Panc1 (cell line): ENCODE data around the gene ABCA1. TPM values are rescaled to one million over a fixed set of nuclear protein-coding genes. Genes with fewer than 3 reads are reported as not detected.

Experiments
- ATAC-seq: fragments of 200-7000 bp; cut with Tn5 transposase; 2 replicates; pipeline ENCODE4 v1.9.1; 2020; ENCODE audit warnings: mild to moderate bottlenecking, moderate library complexity
- BruUV-seq: library from RNA; stranded (reverse); fragments of 400-500 nt; replicated peaks from 2 replicates; lab custom pipeline; 2021; lab: Mats Ljungman, UMichigan
- CTCF ChIA-PET: fragments of 300-600 bp; sonication (Branson Sonifier 250); formaldehyde crosslinking; loops from one replicate; lab custom pipeline; 2022; ENCODE audit warnings: antibody characterized with exemption; lab: Charles Lee
- POLR2A ChIA-PET: fragments of 300-600 bp; sonication (Branson Sonifier 250); formaldehyde crosslinking; loops from one replicate; lab custom pipeline; 2022; ENCODE audit warnings: antibody characterized with exemption; lab: Charles Lee
- DNase-seq: peaks from one replicate; pipeline ENCODE4 v3.0.0-alpha.2; 2010; ENCODE audit warnings: low read depth, low spot score
- H3K27ac ChIP-seq: 2 replicates; pipeline ENCODE4 v1.5.1; 2011; ENCODE audit warnings: mild to moderate bottlenecking, low read length, inconsistent platforms
- H3K27me3 ChIP-seq: fragments of 200-500 bp; sonication (Bioruptor generic); 2 replicates; pipeline ENCODE4 v1.6.0; 2014; ENCODE audit warnings: low read length, inconsistent platforms; ENCODE audit not compliant: control insufficient read depth, insufficient read depth
- H3K36me3 ChIP-seq: fragments of 200-500 bp; sonication (Bioruptor generic); 2 replicates; pipeline ENCODE4 v1.5.1; 2014; ENCODE audit warnings: inconsistent platforms, mild to moderate bottlenecking, low read length, moderate library complexity; ENCODE audit not compliant: control insufficient read depth, insufficient read depth
- H3K4me1 ChIP-seq: 2 replicates; pipeline ENCODE4 v1.5.1; 2011; ENCODE audit warnings: inconsistent platforms, mild to moderate bottlenecking, low read length, moderate library complexity; ENCODE audit not compliant: control insufficient read depth, insufficient read depth
- H3K4me3 ChIP-seq, 2 experiments: 2 replicates each; pipeline ENCODE4 v1.5.1; 2011 to 2012; ENCODE audit warnings: low read depth in 2 of 2, low read length in 2 of 2, mild to moderate bottlenecking in 2 of 2, inconsistent platforms in 1 of 2, moderate library complexity in 1 of 2
- H3K9me3 ChIP-seq: fragments of 200-500 bp; sonication (Bioruptor generic); 2 replicates; pipeline ENCODE4 v1.5.1; 2014; ENCODE audit warnings: low read depth, mild to moderate bottlenecking, inconsistent platforms, low read length, moderate library complexity; ENCODE audit not compliant: control insufficient read depth, insufficient read depth
- POLR2AphosphoS5 ChIP-seq: IDR thresholded peaks from 2 replicates; pipeline ENCODE4 v1.6.1; 2012; ENCODE audit warnings: mild to moderate bottlenecking, low read depth, low read length, moderate library complexity
- SIN3A ChIP-seq: IDR thresholded peaks from 2 replicates; pipeline ENCODE4 v1.6.1; 2012; ENCODE audit warnings: low read depth, mild to moderate bottlenecking, low read length, moderate library complexity, borderline replicate concordance; ENCODE audit not compliant: insufficient read depth
- TCF7L2 ChIP-seq: IDR thresholded peaks from 2 replicates; pipeline ENCODE4 v1.6.1; 2011; ENCODE audit warnings: mild to moderate bottlenecking, low read depth, low read length, inconsistent platforms
- in situ Hi-C: cut with HindIII; loops from 2 replicates; pipeline ENCODE4 v1.10.0; 2016; ENCODE audit warnings: low sequenced_read_pairs, low pct_unique_long_range_greater_than_20kb
- intact Hi-C: fragments of 100-400 bp; cut with micrococcal nuclease; formaldehyde crosslinking; loops from one replicate; pipeline ENCODE4 v1.10.0; 2022; ENCODE audit not compliant: unreplicated experiment
- total RNA-seq: library from RNA; stranded (reverse); gene quantifications from one replicate; pipeline ENCODE4 v1.2.1, GENCODE V29; 2021; ENCODE audit not compliant: unreplicated experiment
- TF ChIP-seq, protein P1 (sequence below): fragments of 450-650 bp; IDR thresholded peaks from 2 replicates; pipeline ENCODE4 v1.5.1; 2017; ENCODE audit warnings: mild to moderate bottlenecking
- TF ChIP-seq, protein P2 (sequence below), 2 experiments: IDR thresholded peaks; 2 replicates each; pipeline ENCODE4 v1.6.1; 2011 to 2012; ENCODE audit warnings: low read depth in 2 of 2, control low read depth in 1 of 2, low read length in 1 of 2, mild to moderate bottlenecking in 1 of 2, moderate library complexity in 1 of 2; ENCODE audit not compliant: insufficient read depth in 1 of 2

ABCA1 gene
- total RNA-seq, 1 experiment from 2014 or later: 2.6 TPM

DNA sequence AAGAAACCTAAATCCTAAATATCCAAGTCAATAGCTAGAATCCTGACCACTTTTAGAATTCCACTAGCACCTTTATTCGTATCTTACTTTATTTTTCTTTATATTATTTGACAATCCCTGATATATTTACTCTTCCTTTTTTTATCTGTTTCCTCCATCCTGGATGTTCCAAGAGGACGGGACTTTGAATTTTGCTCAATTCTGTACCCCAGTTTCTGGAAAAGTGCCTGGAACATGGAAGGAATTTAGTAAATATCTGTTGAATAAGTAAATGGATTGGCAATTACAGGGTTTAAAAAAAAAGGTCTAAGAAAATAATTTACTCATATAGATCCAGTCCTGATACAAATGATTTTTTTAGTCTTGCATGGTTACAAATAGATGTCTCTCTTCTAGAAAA, 181.7 kb downstream of the ABCA1 start:
- H3K27me3 ChIP-seq: no peaks in the 10 kb centered on the region
- H3K4me1 ChIP-seq: peaks cover 8% of the 10 kb centered on the region
- in situ Hi-C loops (no loop called here), intact Hi-C loops (no loop called here)
- TF ChIP-seq SIN3A: no peak
- TF ChIP-seq, protein P1, sequence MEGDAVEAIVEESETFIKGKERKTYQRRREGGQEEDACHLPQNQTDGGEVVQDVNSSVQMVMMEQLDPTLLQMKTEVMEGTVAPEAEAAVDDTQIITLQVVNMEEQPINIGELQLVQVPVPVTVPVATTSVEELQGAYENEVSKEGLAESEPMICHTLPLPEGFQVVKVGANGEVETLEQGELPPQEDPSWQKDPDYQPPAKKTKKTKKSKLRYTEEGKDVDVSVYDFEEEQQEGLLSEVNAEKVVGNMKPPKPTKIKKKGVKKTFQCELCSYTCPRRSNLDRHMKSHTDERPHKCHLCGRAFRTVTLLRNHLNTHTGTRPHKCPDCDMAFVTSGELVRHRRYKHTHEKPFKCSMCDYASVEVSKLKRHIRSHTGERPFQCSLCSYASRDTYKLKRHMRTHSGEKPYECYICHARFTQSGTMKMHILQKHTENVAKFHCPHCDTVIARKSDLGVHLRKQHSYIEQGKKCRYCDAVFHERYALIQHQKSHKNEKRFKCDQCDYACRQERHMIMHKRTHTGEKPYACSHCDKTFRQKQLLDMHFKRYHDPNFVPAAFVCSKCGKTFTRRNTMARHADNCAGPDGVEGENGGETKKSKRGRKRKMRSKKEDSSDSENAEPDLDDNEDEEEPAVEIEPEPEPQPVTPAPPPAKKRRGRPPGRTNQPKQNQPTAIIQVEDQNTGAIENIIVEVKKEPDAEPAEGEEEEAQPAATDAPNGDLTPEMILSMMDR: no peak
- no peak for TF ChIP-seq POLR2AphosphoS5
- TF ChIP-seq, protein P2, sequence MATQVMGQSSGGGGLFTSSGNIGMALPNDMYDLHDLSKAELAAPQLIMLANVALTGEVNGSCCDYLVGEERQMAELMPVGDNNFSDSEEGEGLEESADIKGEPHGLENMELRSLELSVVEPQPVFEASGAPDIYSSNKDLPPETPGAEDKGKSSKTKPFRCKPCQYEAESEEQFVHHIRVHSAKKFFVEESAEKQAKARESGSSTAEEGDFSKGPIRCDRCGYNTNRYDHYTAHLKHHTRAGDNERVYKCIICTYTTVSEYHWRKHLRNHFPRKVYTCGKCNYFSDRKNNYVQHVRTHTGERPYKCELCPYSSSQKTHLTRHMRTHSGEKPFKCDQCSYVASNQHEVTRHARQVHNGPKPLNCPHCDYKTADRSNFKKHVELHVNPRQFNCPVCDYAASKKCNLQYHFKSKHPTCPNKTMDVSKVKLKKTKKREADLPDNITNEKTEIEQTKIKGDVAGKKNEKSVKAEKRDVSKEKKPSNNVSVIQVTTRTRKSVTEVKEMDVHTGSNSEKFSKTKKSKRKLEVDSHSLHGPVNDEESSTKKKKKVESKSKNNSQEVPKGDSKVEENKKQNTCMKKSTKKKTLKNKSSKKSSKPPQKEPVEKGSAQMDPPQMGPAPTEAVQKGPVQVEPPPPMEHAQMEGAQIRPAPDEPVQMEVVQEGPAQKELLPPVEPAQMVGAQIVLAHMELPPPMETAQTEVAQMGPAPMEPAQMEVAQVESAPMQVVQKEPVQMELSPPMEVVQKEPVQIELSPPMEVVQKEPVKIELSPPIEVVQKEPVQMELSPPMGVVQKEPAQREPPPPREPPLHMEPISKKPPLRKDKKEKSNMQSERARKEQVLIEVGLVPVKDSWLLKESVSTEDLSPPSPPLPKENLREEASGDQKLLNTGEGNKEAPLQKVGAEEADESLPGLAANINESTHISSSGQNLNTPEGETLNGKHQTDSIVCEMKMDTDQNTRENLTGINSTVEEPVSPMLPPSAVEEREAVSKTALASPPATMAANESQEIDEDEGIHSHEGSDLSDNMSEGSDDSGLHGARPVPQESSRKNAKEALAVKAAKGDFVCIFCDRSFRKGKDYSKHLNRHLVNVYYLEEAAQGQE (IDR thresholded peaks at IDR 0.05; ENCODE audit: insufficient read depth in 1 of 2, low read depth in 2 of 2, low read length in 1 of 2): no peak
- TF ChIP-seq TCF7L2: no peak
- ChIA-PET CTCF (no interaction called here), POLR2A (no interaction called here)
- H3K9me3 ChIP-seq: no peaks in the 10 kb centered on the region
- H3K4me3 ChIP-seq: no peak overlapping the region
- peaks cover 3% of the 10 kb centered on the region; the same call in 1 of the 2 replicates for H3K36me3 ChIP-seq
- no peak for ATAC-seq
- BruUV-seq: no TSS peak
- no peak for DNase-seq
- no peak overlapping the region for H3K27ac ChIP-seq

DNA sequence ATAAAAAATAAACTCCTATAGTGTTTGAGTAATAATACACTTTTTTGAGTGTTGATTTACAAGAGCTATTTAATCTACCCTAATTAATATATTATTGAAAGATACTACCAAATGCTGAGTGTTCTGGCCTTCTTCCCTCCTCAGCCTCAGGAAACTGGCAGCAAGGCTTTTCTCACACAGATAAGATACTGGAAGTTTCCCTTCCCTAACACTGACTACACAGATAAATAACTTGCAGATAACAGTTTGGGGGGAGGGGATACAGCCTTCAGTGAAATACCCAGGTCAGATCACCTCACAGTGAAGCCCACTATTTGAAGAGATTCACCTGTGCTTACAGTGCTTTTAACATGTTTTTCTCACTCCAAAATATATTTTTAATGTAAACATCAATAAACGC, 182.1 kb downstream of the ABCA1 start:
- peaks cover 3% of the 10 kb centered on the region; the same call in 1 of the 2 replicates for H3K36me3 ChIP-seq
- no peaks in the 10 kb centered on the region for H3K27me3 ChIP-seq
- ATAC-seq (no peak), DNase-seq (no peak)
- H3K4me1 ChIP-seq: peaks cover 8% of the 10 kb centered on the region
- no TSS peak for BruUV-seq
- H3K4me3 ChIP-seq: no peak overlapping the region
- POLR2A ChIA-PET: no interaction called here
- H3K27ac ChIP-seq: no peak overlapping the region
- CTCF ChIA-PET: no interaction called here
- in situ Hi-C loops: no loop called here
- intact Hi-C loops: no loop called here
- TF ChIP-seq SIN3A (no peak), POLR2AphosphoS5 (no peak), TCF7L2 (no peak)
- TF ChIP-seq, protein P1: no peak
- TF ChIP-seq, protein P2 (IDR thresholded peaks at IDR 0.05; ENCODE audit: insufficient read depth in 1 of 2, low read depth in 2 of 2, low read length in 1 of 2): no peak
- H3K9me3 ChIP-seq: no peaks in the 10 kb centered on the region
